Measurements from ENCODE around the gene RTP3. TPM values are rescaled to one million over a fixed set of nuclear protein-coding genes. Genes with fewer than 3 reads are reported as not detected.
"Not testable (repeated sequence)": the region's sequence is repeated elsewhere in the genome, so short reads cannot be mapped to it uniquely, and the experiment has no call there.

RTP3 gene
- total RNA-seq, 1 donor from 2014 or later, result not detected

DNA sequence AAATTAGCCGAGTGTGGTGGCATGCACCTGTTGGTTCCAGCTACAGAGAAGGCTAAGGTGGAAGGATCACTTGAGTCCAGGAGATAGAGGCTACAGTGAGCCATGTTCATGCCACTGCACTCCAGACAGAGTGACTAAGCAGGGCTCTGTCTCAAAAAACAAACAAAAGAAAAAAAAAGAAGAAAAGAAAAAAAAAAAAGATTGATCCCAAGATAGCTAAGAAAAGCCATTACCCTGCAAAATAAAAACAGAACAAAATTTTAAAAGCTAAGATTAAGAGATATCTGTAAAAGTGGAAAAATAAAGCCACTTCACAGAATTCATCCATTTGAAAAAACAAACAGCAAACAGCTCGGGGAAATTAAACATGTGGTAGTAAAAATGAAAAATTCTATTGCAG, 44.6 kb downstream of the RTP3 start:
- no peak for TF ChIP-seq CTCF (IDR thresholded peaks at IDR 0.05; ENCODE audit: unreplicated experiment)

GRCh38 chr3:46542801-46543201, 45.0 kb downstream of the RTP3 start:
- Mint-ChIP-seq H3K4me3 (ENCODE audit: low read depth) (no peak overlapping the region), H3K9me3 (ENCODE audit: low read depth) (no peaks in the 10 kb centered on the region), H3K4me1 (ENCODE audit: low read depth) (peaks cover 5% of the 10 kb centered on the region), H3K27ac (no peak overlapping the region), H3K27me3 (no peaks in the 10 kb centered on the region), H3K36me3 (ENCODE audit: insufficient read depth) (no peaks in the 10 kb centered on the region)
- no peak for DNase-seq (ENCODE audit: low spot score, unreplicated experiment)
- no peak for TF ChIP-seq CTCF (IDR thresholded peaks at IDR 0.05; ENCODE audit: unreplicated experiment)

More for the DNA sequence above, 44.6 kb downstream of the RTP3 start:
- Mint-ChIP-seq H3K27ac (no peak overlapping the region), H3K36me3 (ENCODE audit: insufficient read depth) (no peaks in the 10 kb centered on the region), H3K27me3 (no peaks in the 10 kb centered on the region), H3K4me3 (ENCODE audit: low read depth) (no peak overlapping the region), H3K9me3 (ENCODE audit: low read depth) (no peaks in the 10 kb centered on the region), H3K4me1 (ENCODE audit: low read depth) (peaks cover 5% of the 10 kb centered on the region)
- no peak for DNase-seq (ENCODE audit: low spot score, unreplicated experiment)

DNA sequence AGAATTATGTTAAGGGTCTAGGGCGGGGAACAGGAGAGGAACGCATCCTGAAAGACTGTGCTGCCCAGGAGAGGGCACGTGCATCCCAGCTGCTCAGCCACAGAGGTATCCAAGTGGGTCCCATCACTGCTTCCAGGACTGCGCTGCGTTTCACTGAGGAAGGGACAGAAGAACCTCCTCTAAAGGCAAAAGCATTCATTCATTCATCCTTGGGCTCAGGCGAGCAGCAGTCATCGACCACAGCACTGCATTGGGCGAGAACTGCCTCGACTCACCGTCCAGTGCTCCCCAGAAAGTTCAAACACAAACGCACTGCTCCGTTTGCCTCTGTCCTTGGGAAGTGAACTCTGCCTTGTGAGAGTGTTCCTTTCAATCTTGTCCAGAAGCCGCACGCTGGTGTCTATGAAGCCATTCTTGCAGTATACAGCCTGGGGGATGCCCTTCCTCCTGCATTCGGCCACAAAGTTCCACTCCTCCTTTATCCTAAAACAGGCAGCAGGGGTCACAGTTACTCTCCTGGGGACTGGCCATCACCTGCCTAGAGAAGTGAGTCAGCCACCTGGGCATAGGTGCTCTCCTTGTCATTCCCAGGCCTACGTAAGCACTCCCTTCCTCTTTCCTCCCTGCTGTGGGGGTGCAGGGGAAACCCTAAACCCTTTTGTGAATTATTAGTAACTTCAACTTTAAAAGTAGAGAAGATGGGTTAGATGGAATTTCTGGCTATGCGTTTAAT, 47.2 kb downstream of the RTP3 start:
- Mint-ChIP-seq H3K4me1 (ENCODE audit: low read depth) (peaks cover 8% of the 10 kb centered on the region), H3K9me3 (ENCODE audit: low read depth) (peaks cover 7% of the 10 kb centered on the region)
- no peak for DNase-seq (ENCODE audit: low spot score, unreplicated experiment)

DNA sequence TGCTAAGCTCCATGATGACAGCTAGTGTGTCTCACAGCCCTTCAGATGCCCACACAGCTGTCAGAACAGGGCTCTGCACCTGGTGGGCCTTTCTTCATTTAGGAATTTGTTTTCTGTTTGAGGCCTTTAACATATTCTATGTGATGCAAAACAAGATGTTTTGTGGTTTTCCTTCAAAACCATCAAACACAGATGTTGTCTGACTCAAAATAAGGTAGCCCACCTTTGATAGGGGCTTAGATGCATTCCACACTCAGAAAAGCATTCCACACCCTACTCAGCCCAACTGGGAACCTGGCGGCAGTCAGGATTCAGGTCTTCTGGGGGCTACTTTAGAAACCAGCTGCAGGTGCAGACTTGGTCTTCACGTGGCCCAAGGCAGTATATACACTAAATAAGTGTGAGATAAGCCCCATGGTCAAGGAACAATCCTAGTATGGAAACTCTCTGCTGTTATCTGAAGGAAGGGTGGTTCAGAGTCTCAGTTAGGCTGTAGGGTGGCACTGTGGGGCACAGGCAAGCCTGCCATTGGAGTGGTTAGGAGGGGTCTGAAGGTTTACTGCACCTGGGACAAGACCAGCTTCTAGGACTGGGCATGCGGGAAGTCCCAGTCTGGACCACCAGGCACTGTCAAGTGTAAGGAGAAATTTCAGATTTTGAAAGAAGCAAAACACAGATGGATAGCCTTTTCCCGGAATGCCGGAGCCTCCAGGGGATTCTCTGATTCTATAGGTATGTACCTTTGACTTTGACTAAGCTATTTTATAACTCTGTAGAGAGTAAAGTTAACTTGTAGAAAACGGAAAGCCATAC, 48.2 kb downstream of the RTP3 start:
- Mint-ChIP-seq H3K4me1 (ENCODE audit: low read depth) (peaks cover 8% of the 10 kb centered on the region), H3K9me3 (ENCODE audit: low read depth) (peaks cover 7% of the 10 kb centered on the region), H3K27me3 (no peaks in the 10 kb centered on the region), H3K36me3 (ENCODE audit: insufficient read depth) (peaks cover 1% of the 10 kb centered on the region), H3K4me3 (ENCODE audit: low read depth) (no peak overlapping the region), H3K27ac (no peak overlapping the region)
- no peak for TF ChIP-seq CTCF (IDR thresholded peaks at IDR 0.05; ENCODE audit: unreplicated experiment)
- DNase-seq (ENCODE audit: low spot score, unreplicated experiment), result no peak

More for the DNA sequence above, 47.2 kb downstream of the RTP3 start:
- no peak overlapping the region for H3K4me3 Mint-ChIP-seq (ENCODE audit: low read depth)
- no peak overlapping the region for H3K27ac Mint-ChIP-seq
- TF ChIP-seq CTCF (IDR thresholded peaks at IDR 0.05; ENCODE audit: unreplicated experiment), result no peak
- H3K27me3 Mint-ChIP-seq, result no peaks in the 10 kb centered on the region
- peaks cover 1% of the 10 kb centered on the region for H3K36me3 Mint-ChIP-seq (ENCODE audit: insufficient read depth)

DNA sequence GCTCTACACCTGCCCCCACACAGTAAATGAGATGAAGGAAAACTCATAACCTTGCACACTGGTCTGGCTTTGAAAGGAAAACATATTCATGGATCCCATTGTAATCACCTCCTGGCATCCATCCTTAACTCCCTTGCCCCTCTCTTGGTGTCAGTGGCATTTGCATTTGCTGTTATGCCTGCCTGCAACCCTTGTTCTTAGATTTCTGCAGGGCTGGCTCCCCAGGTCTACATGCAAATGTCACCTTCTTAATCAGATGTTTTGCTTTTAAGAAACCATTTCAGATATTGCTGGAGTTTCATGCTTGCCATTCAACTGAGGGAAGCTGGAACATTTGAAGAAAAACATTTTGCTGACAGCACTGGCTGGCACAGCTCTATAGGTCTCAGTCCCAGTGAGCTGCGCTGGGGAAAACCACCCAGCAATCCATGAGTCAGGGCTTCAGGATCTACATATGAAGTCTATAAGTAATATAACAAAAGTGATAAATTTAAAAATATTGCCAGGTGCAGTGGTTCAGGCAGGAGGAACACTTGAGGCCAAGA, 49.2 kb downstream of the RTP3 start:
- DNase-seq (ENCODE audit: low spot score, unreplicated experiment), result no peak
- no peak for TF ChIP-seq CTCF (IDR thresholded peaks at IDR 0.05; ENCODE audit: unreplicated experiment)
- H3K9me3 Mint-ChIP-seq (ENCODE audit: low read depth), result peaks cover 7% of the 10 kb centered on the region
- peaks cover 1% of the 10 kb centered on the region for H3K36me3 Mint-ChIP-seq (ENCODE audit: insufficient read depth)
- H3K27ac Mint-ChIP-seq, result no peak overlapping the region
- no peak overlapping the region for H3K4me3 Mint-ChIP-seq (ENCODE audit: low read depth)
- H3K27me3 Mint-ChIP-seq, result no peaks in the 10 kb centered on the region
- H3K4me1 Mint-ChIP-seq (ENCODE audit: low read depth), result peaks cover 8% of the 10 kb centered on the region

GRCh38 chr3:46548611-46549010, 50.8 kb downstream of the RTP3 start:
- H3K27ac Mint-ChIP-seq; H3K4me1 Mint-ChIP-seq (ENCODE audit: low read depth); H3K36me3 Mint-ChIP-seq (ENCODE audit: insufficient read depth); H3K9me3 Mint-ChIP-seq (ENCODE audit: low read depth); DNase-seq (ENCODE audit: low spot score, unreplicated experiment); H3K4me3 Mint-ChIP-seq (ENCODE audit: low read depth); H3K27me3 Mint-ChIP-seq: not testable (repeated sequence)

Data from progenitor cell of endocrine pancreas (in vitro differentiated cells).